Suprapubic skin (tissue), 3 donors: ENCODE measurements around the gene ACAA2.

Source experiments
- POLR2AphosphoS5 ChIP-seq, 3 donors: sonication (generic); formaldehyde crosslinking; IDR thresholded peaks; one replicate each; pipeline ENCODE4 v1.6.1; 2017; ENCODE audit warnings: antibody characterized with exemption in 3 of 3
- TF ChIP-seq, protein P1 (sequence below), 2 donors: fragments of 200-600 bp in 1 of 2; fragments of 450-650 bp in 1 of 2; sonication (generic) in 1 of 2; IDR thresholded peaks; one replicate each; pipeline ENCODE4 v1.5.1; 2016 to 2019; ENCODE audit warnings: antibody characterized with exemption in 2 of 2, mild to moderate bottlenecking in 1 of 2, moderate library complexity in 1 of 2

DNA sequence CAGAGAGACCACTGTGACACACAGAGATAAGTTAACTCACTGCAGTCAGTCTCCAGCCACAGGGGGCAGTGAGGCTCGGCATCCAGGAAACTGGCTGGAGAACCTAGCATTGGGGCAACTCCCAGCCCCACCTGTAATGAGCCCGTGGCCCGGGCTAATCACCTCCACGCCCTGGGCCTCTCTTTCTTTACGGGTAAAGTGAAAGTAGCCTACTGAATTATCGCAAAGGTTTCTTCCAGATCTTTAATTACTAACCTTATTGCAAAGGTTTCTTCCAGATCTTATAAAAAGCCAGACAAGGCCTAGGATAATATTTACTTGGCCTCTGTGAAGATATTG is 45.7 kb upstream of the ACAA2 start:
- TF ChIP-seq, protein P1, sequence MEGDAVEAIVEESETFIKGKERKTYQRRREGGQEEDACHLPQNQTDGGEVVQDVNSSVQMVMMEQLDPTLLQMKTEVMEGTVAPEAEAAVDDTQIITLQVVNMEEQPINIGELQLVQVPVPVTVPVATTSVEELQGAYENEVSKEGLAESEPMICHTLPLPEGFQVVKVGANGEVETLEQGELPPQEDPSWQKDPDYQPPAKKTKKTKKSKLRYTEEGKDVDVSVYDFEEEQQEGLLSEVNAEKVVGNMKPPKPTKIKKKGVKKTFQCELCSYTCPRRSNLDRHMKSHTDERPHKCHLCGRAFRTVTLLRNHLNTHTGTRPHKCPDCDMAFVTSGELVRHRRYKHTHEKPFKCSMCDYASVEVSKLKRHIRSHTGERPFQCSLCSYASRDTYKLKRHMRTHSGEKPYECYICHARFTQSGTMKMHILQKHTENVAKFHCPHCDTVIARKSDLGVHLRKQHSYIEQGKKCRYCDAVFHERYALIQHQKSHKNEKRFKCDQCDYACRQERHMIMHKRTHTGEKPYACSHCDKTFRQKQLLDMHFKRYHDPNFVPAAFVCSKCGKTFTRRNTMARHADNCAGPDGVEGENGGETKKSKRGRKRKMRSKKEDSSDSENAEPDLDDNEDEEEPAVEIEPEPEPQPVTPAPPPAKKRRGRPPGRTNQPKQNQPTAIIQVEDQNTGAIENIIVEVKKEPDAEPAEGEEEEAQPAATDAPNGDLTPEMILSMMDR (IDR thresholded peaks at IDR 0.05): no peak
- TF ChIP-seq POLR2AphosphoS5 (IDR thresholded peaks at IDR 0.05): no peak
